Fibroblast of villous mesenchyme (primary cell): ENCODE results near the gene CFAP45. TPM values are rescaled to one million over a fixed set of nuclear protein-coding genes. Genes with fewer than 3 reads are reported as not detected.
A peak's percentile ranks its signal among the peaks of the same experiment; 100 is the strongest.

Source experiments
- DNase-seq: peaks from one replicate; pipeline ENCODE4 v3.0.0-alpha.2; 2010; ENCODE audit warnings: low read depth
- H3K4me3 ChIP-seq: 2 replicates; pipeline ENCODE4 v1.5.1; 2011; ENCODE audit warnings: low read depth, mild to moderate bottlenecking, low read length
- total RNA-seq: library from RNA; depleted of rRNA; stranded (reverse); fragments of >200 nt; gene quantifications from 2 replicates; pipeline ENCODE4 v1.2.3, GENCODE V29; 2012
- TF ChIP-seq, protein P1 (sequence below): IDR thresholded peaks from 2 replicates; pipeline ENCODE4 v1.5.1; 2012; ENCODE audit warnings: low read depth, mild to moderate bottlenecking, low read length; ENCODE audit not compliant: insufficient read depth

CFAP45 gene
- total RNA-seq, 1 donor: 0.43 TPM

DNA sequence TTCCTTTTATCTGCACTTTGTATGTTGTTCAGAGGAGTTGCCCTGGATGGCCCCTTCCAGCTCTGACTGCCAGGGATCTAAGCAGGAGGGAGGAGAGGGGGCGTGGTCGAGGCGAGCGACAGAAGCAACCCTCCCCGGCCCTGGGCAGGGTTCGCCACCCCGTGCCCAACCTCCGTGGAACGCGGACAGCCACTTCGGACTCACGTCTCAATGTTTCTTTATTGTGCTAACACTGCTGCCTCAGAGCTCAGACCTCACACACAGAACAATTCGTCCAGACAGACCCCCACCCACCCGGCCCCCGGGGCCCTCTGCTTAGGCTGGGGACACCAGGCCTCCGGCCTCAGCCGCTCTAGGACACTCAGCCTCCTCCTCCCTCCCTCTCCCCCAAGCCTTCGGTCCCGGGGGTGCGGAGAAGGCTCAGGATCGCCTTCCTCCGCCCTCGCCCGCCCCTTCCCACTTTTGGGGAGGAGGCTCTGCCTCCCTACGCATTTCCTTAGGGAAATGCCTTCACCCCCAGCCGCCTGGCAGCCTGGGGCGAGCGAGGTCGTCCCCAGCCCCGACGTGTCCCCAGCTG lies 45.8 kb downstream of the CFAP45 start:
- H3K4me3 ChIP-seq: peak overlapping the region; percentile 68
- TF ChIP-seq, protein P1, sequence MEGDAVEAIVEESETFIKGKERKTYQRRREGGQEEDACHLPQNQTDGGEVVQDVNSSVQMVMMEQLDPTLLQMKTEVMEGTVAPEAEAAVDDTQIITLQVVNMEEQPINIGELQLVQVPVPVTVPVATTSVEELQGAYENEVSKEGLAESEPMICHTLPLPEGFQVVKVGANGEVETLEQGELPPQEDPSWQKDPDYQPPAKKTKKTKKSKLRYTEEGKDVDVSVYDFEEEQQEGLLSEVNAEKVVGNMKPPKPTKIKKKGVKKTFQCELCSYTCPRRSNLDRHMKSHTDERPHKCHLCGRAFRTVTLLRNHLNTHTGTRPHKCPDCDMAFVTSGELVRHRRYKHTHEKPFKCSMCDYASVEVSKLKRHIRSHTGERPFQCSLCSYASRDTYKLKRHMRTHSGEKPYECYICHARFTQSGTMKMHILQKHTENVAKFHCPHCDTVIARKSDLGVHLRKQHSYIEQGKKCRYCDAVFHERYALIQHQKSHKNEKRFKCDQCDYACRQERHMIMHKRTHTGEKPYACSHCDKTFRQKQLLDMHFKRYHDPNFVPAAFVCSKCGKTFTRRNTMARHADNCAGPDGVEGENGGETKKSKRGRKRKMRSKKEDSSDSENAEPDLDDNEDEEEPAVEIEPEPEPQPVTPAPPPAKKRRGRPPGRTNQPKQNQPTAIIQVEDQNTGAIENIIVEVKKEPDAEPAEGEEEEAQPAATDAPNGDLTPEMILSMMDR: no peak
- DNase-seq: peak; percentile 56

DNA sequence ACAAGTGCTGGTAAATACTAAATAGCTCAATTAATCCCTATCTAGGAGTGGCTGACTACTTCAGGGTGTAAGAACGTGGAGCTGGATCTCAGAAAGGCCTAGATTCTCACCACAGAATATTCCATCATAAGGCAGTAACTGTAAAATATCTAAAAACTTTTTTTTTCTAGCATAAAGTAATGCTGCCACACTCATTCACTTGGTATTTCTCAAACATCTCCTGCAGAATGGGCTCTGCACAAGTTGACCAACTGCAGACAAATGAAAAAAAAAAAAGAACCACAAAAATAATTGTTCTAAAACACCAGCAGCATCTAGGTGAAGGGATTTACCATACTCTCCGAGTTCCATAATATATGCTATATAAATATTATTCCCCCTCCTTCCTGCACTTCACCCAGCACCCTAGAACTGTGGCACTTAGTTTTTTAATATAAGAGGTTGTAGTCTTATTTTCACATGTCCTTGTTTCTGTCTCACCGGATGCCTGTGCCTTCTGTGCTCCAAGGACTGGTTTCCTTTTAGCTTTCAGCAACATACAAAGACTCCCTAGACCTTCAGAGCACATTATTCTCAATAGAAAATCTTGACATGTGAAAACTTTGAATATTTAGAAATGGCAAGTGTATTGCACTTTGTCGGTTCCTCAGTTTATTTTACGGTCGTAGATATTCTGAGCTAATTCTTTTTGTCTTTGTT lies 46.4 kb downstream of the CFAP45 start:
- peak overlapping the region; percentile 68 for H3K4me3 ChIP-seq
- no peak for DNase-seq
- TF ChIP-seq, protein P1: no peak

DNA sequence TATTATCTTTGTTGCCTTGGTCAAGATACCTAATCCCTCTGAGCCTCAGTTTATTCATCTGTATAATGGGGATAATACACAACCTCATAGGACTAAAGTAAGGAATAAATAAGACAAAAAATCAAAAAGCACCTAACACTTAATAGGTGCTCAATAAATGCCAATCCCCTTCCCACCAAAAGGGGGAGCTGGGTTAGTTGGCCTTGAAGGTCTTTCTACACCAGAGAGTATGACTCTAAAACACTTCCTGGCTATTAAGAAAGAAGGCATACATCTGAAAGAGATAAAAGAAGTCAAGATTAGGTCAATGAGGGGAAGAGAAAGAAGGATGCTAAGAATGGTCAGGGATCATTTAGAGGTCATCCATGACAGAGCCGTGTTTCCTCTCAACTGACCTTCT lies 48.6 kb downstream of the CFAP45 start:
- TF ChIP-seq, protein P1: no peak
- DNase-seq: no peak
- H3K4me3 ChIP-seq: no peak overlapping the region

DNA sequence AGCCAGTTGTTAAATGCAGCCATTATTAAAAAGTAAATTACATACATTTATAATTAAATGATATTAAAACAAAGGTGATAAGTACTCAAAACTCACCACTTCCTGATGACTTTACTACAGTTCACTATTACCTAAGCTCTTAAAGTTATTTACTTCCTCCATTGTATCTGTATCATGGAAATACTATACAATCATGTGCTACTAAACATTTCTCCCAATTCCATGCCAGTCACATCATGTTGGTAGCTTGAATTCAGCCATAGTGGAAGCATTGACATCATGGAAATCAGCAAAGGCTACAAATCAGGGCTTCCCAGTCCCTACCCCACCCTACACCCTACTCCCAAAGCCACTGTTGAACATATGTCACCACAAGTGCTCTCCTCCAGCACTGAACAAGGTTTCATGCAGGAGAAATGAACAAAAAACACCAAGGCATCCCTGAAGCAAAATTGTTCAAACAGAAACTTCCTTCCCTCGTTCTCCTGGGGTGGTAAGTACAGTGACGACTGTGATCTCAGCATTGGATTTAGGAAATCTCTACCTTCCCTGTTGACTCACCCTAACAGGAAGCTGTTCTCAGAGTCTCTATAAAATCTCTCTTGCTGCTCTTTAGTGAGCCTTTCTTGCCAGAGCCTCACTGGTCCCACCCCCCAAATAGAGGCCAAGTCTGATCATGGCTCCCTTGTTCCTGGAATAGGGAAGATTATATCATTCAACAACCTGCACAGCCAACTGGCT lies 50.2 kb downstream of the CFAP45 start:
- H3K4me3 ChIP-seq: no peak overlapping the region
- peak; percentile 34 for DNase-seq
- TF ChIP-seq, protein P1: no peak

DNA sequence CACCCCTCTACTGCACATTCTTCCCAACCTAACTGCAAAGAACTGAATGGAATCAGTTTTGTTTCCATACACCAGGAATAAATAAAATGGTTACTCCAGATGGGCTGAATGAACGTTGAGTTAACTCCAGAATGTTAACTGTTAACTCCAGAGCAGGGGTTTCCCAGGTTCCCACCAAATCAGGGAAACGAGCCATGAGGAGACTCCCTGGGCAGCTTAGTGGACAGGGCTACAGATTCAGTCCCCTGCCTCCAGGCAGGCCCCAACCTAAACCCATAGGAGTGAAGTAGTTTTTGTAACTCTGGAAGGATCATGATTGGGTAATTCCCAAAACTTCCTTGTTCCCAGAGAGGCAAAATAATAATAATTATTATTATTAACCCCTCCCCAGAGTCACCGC lies 51.6 kb downstream of the CFAP45 start:
- TF ChIP-seq, protein P1: no peak
- H3K4me3 ChIP-seq: no peak overlapping the region
- DNase-seq: no peak

DNA sequence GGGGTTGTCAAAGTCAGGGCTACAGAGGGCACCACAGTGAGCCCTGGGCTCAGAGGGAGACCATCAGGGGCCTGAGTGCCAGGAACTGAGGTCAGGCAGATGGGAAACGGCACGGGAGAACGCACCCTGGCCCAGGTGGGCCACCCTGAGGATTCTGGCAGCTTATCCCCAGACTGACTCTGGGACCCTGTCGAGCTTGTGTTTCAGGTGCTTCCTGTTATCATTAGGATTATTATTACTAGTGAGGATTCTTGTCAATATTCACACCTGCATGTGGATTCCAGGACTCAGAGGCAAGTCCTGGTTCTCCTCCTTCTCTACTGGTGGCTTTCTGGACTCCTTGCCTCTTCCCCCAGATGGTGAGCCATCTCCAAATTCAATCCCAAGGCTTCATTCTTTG lies 52.7 kb downstream of the CFAP45 start:
- TF ChIP-seq, protein P1: no peak

More for the DNA sequence above, 52.7 kb downstream of the CFAP45 start:
- H3K4me3 ChIP-seq: no peak overlapping the region
- no peak for DNase-seq
